Tracheal epithelial cell (primary cell): Measurements from ENCODE around the gene HEATR5B. TPM values are rescaled to one million over a fixed set of nuclear protein-coding genes. Genes with fewer than 3 reads are reported as not detected.

Experiments
- total RNA-seq: library from RNA; depleted of rRNA; stranded (reverse); fragments of >200 nt; gene quantifications from 2 replicates; pipeline ENCODE4 v1.2.1, GENCODE V29; 2014

Gene HEATR5B
- 18.3 and 19.0 TPM in 2 replicates for total RNA-seq

GRCh38 chr2:37083873-37084794 lies at the start of gene HEATR5B, which contains the start of gene GPATCH11:
Gene HEATR5B (minus strand): TSS chr2:37084372. CDS start chr2:37083414, 958 bp downstream.
Gene GPATCH11 (plus strand): TSS chr2:37084518. CDS start chr2:37088382, 3,864 bp downstream.

GRCh38 chr2:36966370-36967235 lies 117.6 kb downstream of the HEATR5B start, which contains the start of gene STRN:
Gene STRN (minus strand): TSS chr2:36966536. CDS start chr2:36966463, 73 bp downstream.

Other genes with a start within 250 kb of the HEATR5B start
- 22.4 and 23.0 TPM in 2 replicates for gene STRN, start 117.8 kb downstream of the HEATR5B start, total RNA-seq
- 2.4 and 3.8 TPM in 2 replicates for gene GPATCH11, start 146 bp upstream of the HEATR5B start, total RNA-seq
- gene EIF2AK2, start 72.6 kb upstream of the HEATR5B start, total RNA-seq, result 15.7 and 24.3 TPM in 2 replicates
- not detected in 2 replicates for gene SULT6B1, start 104.3 kb upstream of the HEATR5B start, total RNA-seq
- 7.2 and 14.7 TPM in 2 replicates for gene CEBPZOS, start 112.1 kb upstream of the HEATR5B start, total RNA-seq
- gene CEBPZ, start 147.2 kb upstream of the HEATR5B start, total RNA-seq, result 64.1 and 76.1 TPM in 2 replicates
- 8.4 and 13.2 TPM in 2 replicates for gene NDUFAF7, start 147.3 kb upstream of the HEATR5B start, total RNA-seq
- gene PRKD3, start 240.5 kb upstream of the HEATR5B start, total RNA-seq, result 26.9 and 33.0 TPM in 2 replicates